ENCODE results near the gene KY.

The KY gene

DNA sequence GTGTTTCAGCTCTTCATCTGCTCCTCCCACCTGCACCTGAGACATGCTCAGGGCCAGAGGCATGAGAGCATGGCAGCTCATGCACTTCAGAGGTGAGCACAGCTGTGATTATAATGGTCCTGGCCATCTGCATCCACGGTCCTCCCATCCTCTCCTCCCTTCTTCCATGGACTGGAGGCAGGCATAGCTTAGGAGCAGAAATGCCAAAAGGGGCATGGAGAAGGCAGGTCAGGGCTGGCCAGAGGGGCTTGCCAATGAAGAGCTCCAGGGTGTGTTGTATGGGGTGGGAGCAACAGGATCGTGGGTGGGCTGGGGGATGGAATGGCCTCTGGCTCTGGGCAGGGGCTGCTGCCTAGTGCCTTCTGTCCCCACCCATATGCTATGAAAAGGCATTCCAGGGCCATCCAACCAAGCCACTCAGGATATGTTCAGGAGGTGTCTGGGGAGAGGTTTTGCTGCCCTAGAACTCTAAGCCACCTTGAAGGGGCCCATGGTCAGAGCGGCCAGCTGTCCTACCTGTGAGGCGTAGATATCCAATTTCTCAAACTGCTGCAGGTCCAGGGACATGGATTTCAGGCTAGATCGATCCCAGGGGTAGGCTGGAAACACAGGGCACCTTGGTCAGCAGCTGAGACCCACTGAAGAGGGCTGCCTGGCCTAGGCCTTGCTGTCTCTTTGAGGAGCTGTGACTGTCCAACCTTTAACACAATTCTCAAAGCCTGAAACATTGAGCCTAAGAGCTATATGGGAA is 26.1 kb downstream of the KY start:
- ChIA-PET POLR2A (no interaction called here), CTCF (interaction anchor here (1.3 to 2.4 kb wide), 3 partner anchors 14 to 24 kb away, joined by 3 to 9 read pairs (median 6); no protein-coding TSS in a partner anchor)
- TF ChIP-seq, protein P1, sequence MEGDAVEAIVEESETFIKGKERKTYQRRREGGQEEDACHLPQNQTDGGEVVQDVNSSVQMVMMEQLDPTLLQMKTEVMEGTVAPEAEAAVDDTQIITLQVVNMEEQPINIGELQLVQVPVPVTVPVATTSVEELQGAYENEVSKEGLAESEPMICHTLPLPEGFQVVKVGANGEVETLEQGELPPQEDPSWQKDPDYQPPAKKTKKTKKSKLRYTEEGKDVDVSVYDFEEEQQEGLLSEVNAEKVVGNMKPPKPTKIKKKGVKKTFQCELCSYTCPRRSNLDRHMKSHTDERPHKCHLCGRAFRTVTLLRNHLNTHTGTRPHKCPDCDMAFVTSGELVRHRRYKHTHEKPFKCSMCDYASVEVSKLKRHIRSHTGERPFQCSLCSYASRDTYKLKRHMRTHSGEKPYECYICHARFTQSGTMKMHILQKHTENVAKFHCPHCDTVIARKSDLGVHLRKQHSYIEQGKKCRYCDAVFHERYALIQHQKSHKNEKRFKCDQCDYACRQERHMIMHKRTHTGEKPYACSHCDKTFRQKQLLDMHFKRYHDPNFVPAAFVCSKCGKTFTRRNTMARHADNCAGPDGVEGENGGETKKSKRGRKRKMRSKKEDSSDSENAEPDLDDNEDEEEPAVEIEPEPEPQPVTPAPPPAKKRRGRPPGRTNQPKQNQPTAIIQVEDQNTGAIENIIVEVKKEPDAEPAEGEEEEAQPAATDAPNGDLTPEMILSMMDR (IDR thresholded peaks at IDR 0.05; ENCODE audit: control extremely low read depth, extremely low read depth, low read depth, missing control alignments): no peak
- DNase-seq (ENCODE audit: extremely low spot score): no peak

- ChIA-PET POLR2A (no interaction called here), CTCF (interaction anchor here (2.3 to 2.4 kb wide), 2 partner anchors 15 to 23 kb away, joined by 6 to 9 read pairs; no protein-coding TSS in a partner anchor)
- no peak for DNase-seq (ENCODE audit: extremely low spot score)
- TF ChIP-seq, protein P1 (IDR thresholded peaks at IDR 0.05; ENCODE audit: control extremely low read depth, extremely low read depth, low read depth, missing control alignments): no peak
These were observed 27.1 kb downstream of the KY start for GRCh38 chr3:134623615-134624245.

GRCh38 chr3:134622806-134623365 is 27.9 kb downstream of the KY start:
- POLR2A ChIA-PET: no interaction called here
- no peak for DNase-seq (ENCODE audit: extremely low spot score)
- TF ChIP-seq, protein P1 (IDR thresholded peaks at IDR 0.05; ENCODE audit: control extremely low read depth, extremely low read depth, low read depth, missing control alignments): no peak
- CTCF ChIA-PET: interaction anchor here (1.5 kb wide), 1 partner anchor 22 kb away, joined by 6 read pairs; no protein-coding TSS in a partner anchor

DNA sequence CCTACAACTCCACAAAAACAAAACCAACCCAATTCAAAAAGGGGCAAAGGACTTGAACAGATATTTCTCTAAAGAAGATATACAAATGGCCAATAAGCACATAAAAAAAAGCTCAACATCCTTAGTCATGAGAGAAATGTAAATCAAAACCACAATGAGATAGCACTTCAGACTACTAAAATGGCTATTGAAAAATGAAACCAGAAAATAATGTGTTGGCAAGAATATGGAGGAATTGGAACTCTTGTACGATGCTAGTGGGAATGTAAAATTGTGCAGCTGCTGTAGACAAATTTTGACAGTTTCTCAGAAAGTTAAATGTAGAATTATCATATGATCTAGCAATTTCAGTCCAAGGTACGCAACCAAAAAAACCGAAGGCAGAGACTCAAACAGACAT is 29.0 kb downstream of the KY start:
- POLR2A ChIA-PET: no interaction called here
- CTCF ChIA-PET: interaction anchor here (1.5 kb wide), 1 partner anchor 21 kb away, joined by 6 read pairs; no protein-coding TSS in a partner anchor
- DNase-seq (ENCODE audit: extremely low spot score): no peak
- TF ChIP-seq, protein P1 (IDR thresholded peaks at IDR 0.05; ENCODE audit: control extremely low read depth, extremely low read depth, low read depth, missing control alignments): no peak

DNA sequence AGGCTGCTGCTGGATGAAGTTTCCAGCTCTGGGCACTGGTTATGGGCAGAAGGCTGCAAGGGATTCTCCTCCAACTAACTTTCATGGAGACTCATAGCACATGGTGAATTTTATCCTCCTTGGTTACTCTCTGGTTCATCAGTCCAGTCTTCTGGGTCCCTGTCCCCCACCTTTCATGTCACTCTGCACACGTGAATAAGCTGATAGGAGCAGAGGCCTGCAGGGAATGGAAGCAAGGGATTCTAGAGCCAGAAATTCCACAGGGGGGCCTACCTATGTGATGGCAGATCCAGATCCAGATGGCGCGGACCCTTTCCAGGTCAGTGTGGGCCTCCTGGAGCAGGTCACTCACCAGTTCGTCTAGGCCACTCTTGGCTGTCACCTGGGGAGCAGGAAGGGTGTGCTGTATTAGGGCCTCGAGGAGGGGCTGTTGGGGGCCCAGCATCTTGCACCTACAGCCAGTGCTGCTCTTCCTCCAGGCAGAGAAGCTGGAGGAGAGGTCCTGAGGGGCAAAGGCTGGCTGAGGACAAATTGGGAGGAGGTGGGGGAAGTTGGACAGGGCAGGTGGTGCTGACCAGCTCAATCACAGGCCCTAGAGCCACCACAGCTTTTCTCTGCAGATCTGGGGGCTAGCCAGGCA is 30.2 kb downstream of the KY start:
- ChIA-PET CTCF (interaction anchor here (8.3 kb wide), 1 partner anchor 18 kb away, joined by 63 read pairs; no protein-coding TSS in a partner anchor), POLR2A (no interaction called here)
- DNase-seq (ENCODE audit: extremely low spot score): no peak
- TF ChIP-seq, protein P1 (IDR thresholded peaks at IDR 0.05; ENCODE audit: control extremely low read depth, extremely low read depth, low read depth, missing control alignments): no peak

DNA sequence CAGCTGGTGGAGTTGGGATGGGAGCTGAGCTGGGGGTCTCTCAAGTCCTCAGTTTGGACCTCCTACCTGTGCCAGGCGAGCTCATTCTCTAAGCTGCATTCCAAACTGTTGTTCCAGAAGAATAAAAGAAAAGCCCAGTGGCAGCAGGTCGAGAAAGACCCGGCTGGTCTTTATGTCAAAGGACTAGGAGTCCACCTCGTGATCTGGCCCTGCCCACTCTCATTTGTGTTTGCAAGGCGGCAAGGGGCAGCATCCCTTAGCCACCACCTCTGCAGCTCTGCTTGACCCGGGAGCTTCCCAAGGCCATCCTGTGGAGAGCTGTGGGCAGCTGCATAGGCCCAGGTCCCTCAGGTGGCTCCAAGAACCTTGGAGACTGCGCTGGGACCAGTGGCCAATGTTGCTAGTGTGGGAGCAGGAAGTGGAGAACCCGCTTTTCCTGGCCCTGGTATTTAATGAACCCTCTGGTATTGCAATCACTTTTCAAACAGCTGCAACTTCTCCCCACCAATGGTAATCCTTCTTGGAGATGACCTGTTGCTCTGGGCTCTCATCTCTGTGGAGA is 30.9 kb downstream of the KY start:
- ChIA-PET CTCF (interaction anchor here (8.3 kb wide), 1 partner anchor 17 kb away, joined by 63 read pairs; no protein-coding TSS in a partner anchor), POLR2A (no interaction called here)
- TF ChIP-seq, protein P1 (IDR thresholded peaks at IDR 0.05; ENCODE audit: control extremely low read depth, extremely low read depth, low read depth, missing control alignments): no peak
- DNase-seq (ENCODE audit: extremely low spot score): no peak
